ENCODE results near the gene SLC18A3. TPM values are rescaled to one million over a fixed set of nuclear protein-coding genes. Genes with fewer than 3 reads are reported as not detected.
A peak's percentile ranks its signal among the peaks of the same experiment; 100 is the strongest.

SLC18A3 gene
- total RNA-seq, 5 donors from 2014 or later (not counting 1 experiment from before 2014, with no cell fraction given): not detected

- ATAC-seq (replicated peaks in 1 of 4): no peak
- Histone ChIP-seq H3K27me3 (replicated peaks in 1 of 2; ENCODE audit: control insufficient read depth in 2 of 2, extremely low read depth in 1 of 2, insufficient read depth in 2 of 2, low read length in 1 of 2) (peaks cover 2 to 53% of the 10 kb centered on the region in 2 experiments), H3K27ac (ENCODE audit: low read length) (no peak overlapping the region), H3K36me3 (ENCODE audit: control insufficient read depth in 2 of 2, extremely low read depth in 1 of 2, insufficient read depth in 1 of 2, low read length in 1 of 2) (no peaks in the 10 kb centered on the region), H3K4me3 (ENCODE audit: control insufficient read depth in 1 of 2, extremely low read depth in 1 of 2, low read length in 1 of 2) (no peak overlapping the region), H3K4me1 (ENCODE audit: control insufficient read depth in 1 of 2, extremely low read depth in 1 of 2, insufficient read depth in 2 of 2, low read length in 2 of 2) (no peaks in the 10 kb centered on the region), H3K9me3 (no peaks in the 10 kb centered on the region)
- no peak for DNase-seq
- H3K27me3 Mint-ChIP-seq: peaks cover 27 to 48% of the 10 kb centered on the region in 2 donors
- ChIA-PET POLR2A (no interaction called here), CTCF (no interaction called here)
- H3K9me3 Mint-ChIP-seq: no peaks in the 10 kb centered on the region
- H3K4me3 Mint-ChIP-seq: no peak overlapping the region
- no peaks in the 10 kb centered on the region for H3K4me1 Mint-ChIP-seq
- WGBS (ENCODE audit: insufficient coverage): 72% methylated on average over 3 of the region's 3 CpGs
- H3K36me3 Mint-ChIP-seq: no peaks in the 10 kb centered on the region
- H3K27ac Mint-ChIP-seq: no peak overlapping the region
Measured at GRCh38 chr10:49642311-49642710, 32.2 kb downstream of the SLC18A3 start.

- ChIA-PET CTCF (no interaction called here), POLR2A (no interaction called here)
- 71% methylated on average over 3 of the region's 5 CpGs for WGBS (ENCODE audit: insufficient coverage)
- H3K36me3 Mint-ChIP-seq: no peaks in the 10 kb centered on the region
- Histone ChIP-seq H3K4me3 (ENCODE audit: control insufficient read depth in 1 of 2, extremely low read depth in 1 of 2, low read length in 1 of 2) (no peak overlapping the region), H3K36me3 (ENCODE audit: control insufficient read depth in 2 of 2, extremely low read depth in 1 of 2, insufficient read depth in 1 of 2, low read length in 1 of 2) (no peaks in the 10 kb centered on the region), H3K9me3 (no peaks in the 10 kb centered on the region), H3K4me1 (ENCODE audit: control insufficient read depth in 1 of 2, extremely low read depth in 1 of 2, insufficient read depth in 2 of 2, low read length in 2 of 2) (no peaks in the 10 kb centered on the region), H3K27ac (ENCODE audit: low read length) (no peak overlapping the region), H3K27me3 (replicated peaks in 1 of 2; ENCODE audit: control insufficient read depth in 2 of 2, extremely low read depth in 1 of 2, insufficient read depth in 2 of 2, low read length in 1 of 2) (peaks cover 2 to 57% of the 10 kb centered on the region in 2 experiments)
- no peaks in the 10 kb centered on the region for H3K9me3 Mint-ChIP-seq
- DNase-seq (no peak), ATAC-seq (replicated peaks in 1 of 4) (no peak)
- peaks cover 0 to 2% (median 0%) of the 10 kb centered on the region in 3 donors for H3K4me1 Mint-ChIP-seq
- H3K27me3 Mint-ChIP-seq: peaks cover 27 to 51% of the 10 kb centered on the region in 2 donors
- no peak overlapping the region for H3K4me3 Mint-ChIP-seq
- H3K27ac Mint-ChIP-seq: no peak overlapping the region
Measured at GRCh38 chr10:49643241-49644034, 33.3 kb downstream of the SLC18A3 start.

- H3K9me3 Mint-ChIP-seq: no peaks in the 10 kb centered on the region
- no peak for ATAC-seq (replicated peaks in 1 of 4)
- Histone ChIP-seq H3K4me3 (ENCODE audit: control insufficient read depth in 1 of 2, extremely low read depth in 1 of 2, low read length in 1 of 2) (no peak overlapping the region), H3K9me3 (no peaks in the 10 kb centered on the region), H3K4me1 (ENCODE audit: control insufficient read depth in 1 of 2, extremely low read depth in 1 of 2, insufficient read depth in 2 of 2, low read length in 2 of 2) (peaks cover 0 to 2% of the 10 kb centered on the region in 2 experiments), H3K27me3 (replicated peaks in 1 of 2; ENCODE audit: control insufficient read depth in 2 of 2, extremely low read depth in 1 of 2, insufficient read depth in 2 of 2, low read length in 1 of 2) (peaks cover 2 to 54% of the 10 kb centered on the region in 2 experiments), H3K27ac (ENCODE audit: low read length) (no peak overlapping the region), H3K36me3 (ENCODE audit: control insufficient read depth in 2 of 2, extremely low read depth in 1 of 2, insufficient read depth in 1 of 2, low read length in 1 of 2) (no peaks in the 10 kb centered on the region)
- ChIA-PET POLR2A (no interaction called here), CTCF (no interaction called here)
- H3K36me3 Mint-ChIP-seq: no peaks in the 10 kb centered on the region
- H3K4me1 Mint-ChIP-seq: peaks cover 3 to 7% (median 3%) of the 10 kb centered on the region in 3 donors
- 67% methylated on average over 6 of the region's 7 CpGs for WGBS (ENCODE audit: insufficient coverage)
- H3K27ac Mint-ChIP-seq: no peak overlapping the region
- DNase-seq: no peak
- H3K4me3 Mint-ChIP-seq: no peak overlapping the region
- peaks cover 31 to 54% of the 10 kb centered on the region in 2 donors for H3K27me3 Mint-ChIP-seq
Measured at GRCh38 chr10:49644035-49644646, 34.0 kb downstream of the SLC18A3 start.

- Mint-ChIP-seq H3K27ac (no peak overlapping the region), H3K9me3 (no peaks in the 10 kb centered on the region), H3K4me1 (peaks cover 11 to 16% (median 14%) of the 10 kb centered on the region in 3 donors), H3K4me3 (no peak overlapping the region), H3K27me3 (peaks cover 27 to 48% of the 10 kb centered on the region in 2 donors), H3K36me3 (no peaks in the 10 kb centered on the region)
- Histone ChIP-seq H3K27ac (ENCODE audit: low read length) (no peak overlapping the region), H3K9me3 (no peaks in the 10 kb centered on the region), H3K36me3 (ENCODE audit: control insufficient read depth in 2 of 2, extremely low read depth in 1 of 2, insufficient read depth in 1 of 2, low read length in 1 of 2) (no peaks in the 10 kb centered on the region), H3K4me1 (ENCODE audit: control insufficient read depth in 1 of 2, extremely low read depth in 1 of 2, insufficient read depth in 2 of 2, low read length in 2 of 2) (peaks cover 0 to 10% of the 10 kb centered on the region in 2 experiments), H3K27me3 (replicated peaks in 1 of 2; ENCODE audit: control insufficient read depth in 2 of 2, extremely low read depth in 1 of 2, insufficient read depth in 2 of 2, low read length in 1 of 2) (peaks cover 2 to 50% of the 10 kb centered on the region in 2 experiments), H3K4me3 (ENCODE audit: control insufficient read depth in 1 of 2, extremely low read depth in 1 of 2, low read length in 1 of 2) (no peak overlapping the region)
- CTCF ChIA-PET: no interaction called here
- DNase-seq (no peak), ATAC-seq (replicated peaks in 1 of 4) (no peak)
- POLR2A ChIA-PET: no interaction called here
- WGBS (ENCODE audit: insufficient coverage): 84% methylated on average over 4 of the region's 8 CpGs
Measured at GRCh38 chr10:49645417-49645816, 35.3 kb downstream of the SLC18A3 start.

GRCh38 chr10:49645871-49646870, 36.1 kb downstream of the SLC18A3 start:
- Mint-ChIP-seq H3K27me3 (peaks cover 23 to 40% of the 10 kb centered on the region in 2 donors), H3K4me3 (no peak overlapping the region), H3K9me3 (no peaks in the 10 kb centered on the region), H3K27ac (no peak overlapping the region), H3K36me3 (no peaks in the 10 kb centered on the region), H3K4me1 (peaks cover 11 to 16% (median 14%) of the 10 kb centered on the region in 3 donors)
- Histone ChIP-seq H3K4me1 (ENCODE audit: control insufficient read depth in 1 of 2, extremely low read depth in 1 of 2, insufficient read depth in 2 of 2, low read length in 2 of 2) (peaks cover 0 to 10% of the 10 kb centered on the region in 2 experiments), H3K27me3 (replicated peaks in 1 of 2; ENCODE audit: control insufficient read depth in 2 of 2, extremely low read depth in 1 of 2, insufficient read depth in 2 of 2, low read length in 1 of 2) (peaks cover 2 to 53% of the 10 kb centered on the region in 2 experiments), H3K9me3 (no peaks in the 10 kb centered on the region), H3K4me3 (ENCODE audit: control insufficient read depth in 1 of 2, extremely low read depth in 1 of 2, low read length in 1 of 2) (no peak overlapping the region), H3K27ac (ENCODE audit: low read length) (no peak overlapping the region), H3K36me3 (ENCODE audit: control insufficient read depth in 2 of 2, extremely low read depth in 1 of 2, insufficient read depth in 1 of 2, low read length in 1 of 2) (no peaks in the 10 kb centered on the region)
- CTCF ChIA-PET: no interaction called here
- ATAC-seq (replicated peaks in 1 of 4): peak in 1 of 4 experiments; percentile 10
- POLR2A ChIA-PET: no interaction called here
- 94% methylated on average over 16 of the region's 22 CpGs for WGBS (ENCODE audit: insufficient coverage)
- no peak for DNase-seq

- peaks cover 0 to 54% of the 10 kb centered on the region in 2 experiments for H3K27me3 ChIP-seq (replicated peaks in 1 of 2; ENCODE audit: control insufficient read depth in 2 of 2, extremely low read depth in 1 of 2, insufficient read depth in 2 of 2, low read length in 1 of 2)
- peaks cover 11 to 16% (median 14%) of the 10 kb centered on the region in 3 donors for H3K4me1 Mint-ChIP-seq
- no peaks in the 10 kb centered on the region for H3K9me3 Mint-ChIP-seq
- no peak overlapping the region for H3K27ac Mint-ChIP-seq
- H3K9me3 ChIP-seq: no peaks in the 10 kb centered on the region
- peaks cover 20 to 35% of the 10 kb centered on the region in 2 donors for H3K27me3 Mint-ChIP-seq
- POLR2A ChIA-PET: no interaction called here
- H3K4me3 ChIP-seq (ENCODE audit: control insufficient read depth in 1 of 2, extremely low read depth in 1 of 2, low read length in 1 of 2): no peak overlapping the region
- H3K4me3 Mint-ChIP-seq: no peak overlapping the region
- H3K4me1 ChIP-seq (ENCODE audit: control insufficient read depth in 1 of 2, extremely low read depth in 1 of 2, insufficient read depth in 2 of 2, low read length in 2 of 2): peaks cover 0 to 10% of the 10 kb centered on the region in 2 experiments
- DNase-seq: no peak
- no peak overlapping the region for H3K27ac ChIP-seq (ENCODE audit: low read length)
- H3K36me3 Mint-ChIP-seq: no peaks in the 10 kb centered on the region
- ATAC-seq (replicated peaks in 1 of 4): no peak
- no peaks in the 10 kb centered on the region for H3K36me3 ChIP-seq (ENCODE audit: control insufficient read depth in 2 of 2, extremely low read depth in 1 of 2, insufficient read depth in 1 of 2, low read length in 1 of 2)
- CTCF ChIA-PET: no interaction called here
- 57% methylated on average over 1 of the region's 4 CpGs for WGBS (ENCODE audit: insufficient coverage)
Measured at GRCh38 chr10:49647554-49647953, 37.4 kb downstream of the SLC18A3 start.
